SU-DHL-6 (cell line): ENCODE data around the gene NTRK1.

Source experiments
- EZH2phosphoT487 ChIP-seq: fragments of 200-600 bp; sonication (generic), shearing (Covaris generic); conservative IDR thresholded peaks from 2 replicates; pipeline ENCODE4 v1.6.1; 2018; ENCODE audit warnings: mild to moderate bottlenecking, antibody characterized with exemption, low read length, moderate library complexity, mixed read lengths
- TF ChIP-seq, protein P1 (sequence below): fragments of 200-600 bp; sonication (generic); IDR thresholded peaks from one replicate; pipeline ENCODE4 v1.5.1; 2017; ENCODE audit warnings: antibody characterized with exemption, mild to moderate bottlenecking, low read length, moderate library complexity; ENCODE audit not compliant: insufficient read depth, poor library complexity, severe bottlenecking

DNA sequence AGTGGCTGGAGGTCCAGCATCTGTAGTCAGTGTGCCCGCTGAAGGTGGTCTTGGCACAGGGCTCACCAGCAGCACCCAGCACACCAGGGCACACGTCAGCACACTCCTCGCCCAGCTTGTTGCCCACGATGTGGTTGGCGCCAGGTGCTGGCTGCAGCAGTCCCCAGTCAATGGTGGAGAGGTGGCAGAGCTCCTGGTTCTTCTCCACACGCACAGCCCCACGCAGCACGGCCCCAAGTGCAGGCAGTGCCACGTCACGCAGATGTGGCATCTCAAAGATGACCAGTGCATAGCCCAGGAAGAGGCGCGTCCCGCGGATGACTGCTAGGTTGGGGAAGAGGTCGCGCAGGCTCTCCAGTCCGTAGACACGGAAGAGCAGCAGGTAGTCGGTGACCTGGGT, 6.9 kb upstream of the NTRK1 start:
- TF ChIP-seq, protein P1, sequence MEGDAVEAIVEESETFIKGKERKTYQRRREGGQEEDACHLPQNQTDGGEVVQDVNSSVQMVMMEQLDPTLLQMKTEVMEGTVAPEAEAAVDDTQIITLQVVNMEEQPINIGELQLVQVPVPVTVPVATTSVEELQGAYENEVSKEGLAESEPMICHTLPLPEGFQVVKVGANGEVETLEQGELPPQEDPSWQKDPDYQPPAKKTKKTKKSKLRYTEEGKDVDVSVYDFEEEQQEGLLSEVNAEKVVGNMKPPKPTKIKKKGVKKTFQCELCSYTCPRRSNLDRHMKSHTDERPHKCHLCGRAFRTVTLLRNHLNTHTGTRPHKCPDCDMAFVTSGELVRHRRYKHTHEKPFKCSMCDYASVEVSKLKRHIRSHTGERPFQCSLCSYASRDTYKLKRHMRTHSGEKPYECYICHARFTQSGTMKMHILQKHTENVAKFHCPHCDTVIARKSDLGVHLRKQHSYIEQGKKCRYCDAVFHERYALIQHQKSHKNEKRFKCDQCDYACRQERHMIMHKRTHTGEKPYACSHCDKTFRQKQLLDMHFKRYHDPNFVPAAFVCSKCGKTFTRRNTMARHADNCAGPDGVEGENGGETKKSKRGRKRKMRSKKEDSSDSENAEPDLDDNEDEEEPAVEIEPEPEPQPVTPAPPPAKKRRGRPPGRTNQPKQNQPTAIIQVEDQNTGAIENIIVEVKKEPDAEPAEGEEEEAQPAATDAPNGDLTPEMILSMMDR = no peak
- TF ChIP-seq EZH2phosphoT487 = no peak
